Hindlimb muscle (tissue), 1 donor: ENCODE data around the gene IFNB1. TPM values are rescaled to one million over a fixed set of nuclear protein-coding genes. Genes with fewer than 3 reads are reported as not detected.

Experiments used
- DNase-seq: peaks from one replicate; pipeline ENCODE4 v3.0.0-alpha.2; 2013
- polyA plus RNA-seq: library from polyadenylated mRNA; unstranded; fragments of 120-200 nt; gene quantifications from one replicate; pipeline ENCODE4 v1.2.1, GENCODE V29; 2013; ENCODE audit not compliant: insufficient read length

The IFNB1 gene
- not detected for polyA plus RNA-seq

GRCh38 chr9:21077781-21078180, at the start of gene IFNB1:
Gene IFNB1 (minus strand): TSS chr9:21077942. CDS start chr9:21077869, 73 bp downstream.
- DNase-seq, result no peak

GRCh38 chr9:21121595-21122251, 44.0 kb upstream of the IFNB1 start:
- no peak for DNase-seq

GRCh38 chr9:21121079-21121478, 43.3 kb upstream of the IFNB1 start:
- DNase-seq, result no peak

- no peak for DNase-seq
Measured at GRCh38 chr9:21119093-21119770, 41.5 kb upstream of the IFNB1 start.

- DNase-seq, result no peak
Measured at GRCh38 chr9:21114311-21114710, 36.6 kb upstream of the IFNB1 start.

- peak; percentile 71 for DNase-seq
Measured at GRCh38 chr9:21110708-21111576, 33.2 kb upstream of the IFNB1 start.

GRCh38 chr9:21104787-21105186, 27.0 kb upstream of the IFNB1 start:
- DNase-seq, result no peak

- no peak for DNase-seq
Measured at GRCh38 chr9:21102305-21102704, 24.6 kb upstream of the IFNB1 start.

GRCh38 chr9:21097817-21098216, 20.1 kb upstream of the IFNB1 start:
- DNase-seq, result no peak

- DNase-seq, result no peak
Measured at GRCh38 chr9:21096901-21097255, 19.1 kb upstream of the IFNB1 start.

GRCh38 chr9:21096172-21096900, 18.6 kb upstream of the IFNB1 start:
- peak; percentile 19 for DNase-seq

GRCh38 chr9:21095561-21095960, 17.8 kb upstream of the IFNB1 start:
- DNase-seq, result no peak

GRCh38 chr9:21086538-21086937, 8.8 kb upstream of the IFNB1 start:
- DNase-seq, result no peak

GRCh38 chr9:21085005-21085404, 7.3 kb upstream of the IFNB1 start:
- no peak for DNase-seq

GRCh38 chr9:21084242-21084850, 6.6 kb upstream of the IFNB1 start:
- no peak for DNase-seq

GRCh38 chr9:21082671-21083070, 4.9 kb upstream of the IFNB1 start:
- no peak for DNase-seq

- DNase-seq, result no peak
Measured at GRCh38 chr9:21081999-21082398, 4.3 kb upstream of the IFNB1 start.

- DNase-seq, result no peak
Measured at GRCh38 chr9:21081451-21081850, 3.7 kb upstream of the IFNB1 start.

- no peak for DNase-seq
Measured at GRCh38 chr9:21080793-21081192, 3.1 kb upstream of the IFNB1 start.

GRCh38 chr9:21078702-21079101, 960 bp upstream of the IFNB1 start:
- DNase-seq, result no peak

- no peak for DNase-seq
Measured at GRCh38 chr9:21075484-21075883, 2.3 kb downstream of the IFNB1 start.

- no peak for DNase-seq
Measured at GRCh38 chr9:21070906-21071305, 6.8 kb downstream of the IFNB1 start.
